IMR-90 (cell line): Measurements from ENCODE around the gene ST3GAL3.

Experiments used
- CEBPB ChIP-seq: IDR thresholded peaks from 2 replicates; pipeline ENCODE4 v1.6.1; 2012; ENCODE audit warnings: low read depth, low read length, improper control_type of control experiment
- CTCF ChIP-seq: conservative IDR thresholded peaks from 2 replicates; pipeline ENCODE4 v1.5.1; 2012; ENCODE audit warnings: mild to moderate bottlenecking, low read depth, low read length, improper control_type of control experiment
- ELK1 ChIP-seq: fragments of 150-350 bp; IDR thresholded peaks from 2 replicates; pipeline ENCODE4 v1.6.1; 2016; ENCODE audit warnings: low read depth, mild to moderate bottlenecking, low read length, moderate library complexity, borderline replicate concordance
- FOS ChIP-seq: fragments of 150-350 bp; IDR thresholded peaks from 2 replicates; pipeline ENCODE4 v1.6.1; 2016; ENCODE audit warnings: low read depth, low read length
- MAFK ChIP-seq: IDR thresholded peaks from 2 replicates; pipeline ENCODE4 v1.6.1; 2012; ENCODE audit warnings: low read depth, low read length, improper control_type of control experiment
- MAZ ChIP-seq: IDR thresholded peaks from 2 replicates; pipeline ENCODE4 v1.6.1; 2012; ENCODE audit warnings: low read depth, mild to moderate bottlenecking, low read length, improper control_type of control experiment, moderate library complexity, borderline replicate concordance
- POLR2A ChIP-seq: IDR thresholded peaks from 2 replicates; pipeline ENCODE4 v1.6.1; 2012; ENCODE audit warnings: mild to moderate bottlenecking, low read depth, low read length
- RAD21 ChIP-seq: IDR thresholded peaks from 2 replicates; pipeline ENCODE4 v1.6.1; 2012; ENCODE audit warnings: low read length, improper control_type of control experiment
- RCOR1 ChIP-seq: IDR thresholded peaks from 2 replicates; pipeline ENCODE4 v1.6.1; 2012; ENCODE audit warnings: mild to moderate bottlenecking, low read length, improper control_type of control experiment; ENCODE audit not compliant: insufficient replicate concordance
- RFX5 ChIP-seq: IDR thresholded peaks from 2 replicates; pipeline ENCODE4 v1.8.0; 2012; ENCODE audit warnings: low read depth, mild to moderate bottlenecking, low read length, moderate library complexity
- SMC3 ChIP-seq: fragments of 150-350 bp; IDR thresholded peaks from 2 replicates; pipeline ENCODE4 v1.6.1; 2016; ENCODE audit warnings: low read depth, mild to moderate bottlenecking, antibody characterized with exemption, low read length, moderate library complexity
- USF2 ChIP-seq: fragments of 150-350 bp; IDR thresholded peaks from 2 replicates; pipeline ENCODE4 v1.6.1; 2017; ENCODE audit warnings: mild to moderate bottlenecking, antibody characterized with exemption, low read length, low read depth

GRCh38 chr1:43971336-43971980 is 264.1 kb downstream of the ST3GAL3 start:
- TF ChIP-seq SMC3 (no peak), CTCF (no peak), POLR2A (no peak), RCOR1 (no peak), RAD21 (no peak), USF2 (no peak), ELK1 (no peak), MAFK (no peak), CEBPB (no peak), MAZ (no peak), RFX5 (no peak), FOS (no peak)
